Measurements from ENCODE around the gene MLANA.
A peak's percentile ranks its signal among the peaks of the same experiment; 100 is the strongest.

Gene MLANA

DNA sequence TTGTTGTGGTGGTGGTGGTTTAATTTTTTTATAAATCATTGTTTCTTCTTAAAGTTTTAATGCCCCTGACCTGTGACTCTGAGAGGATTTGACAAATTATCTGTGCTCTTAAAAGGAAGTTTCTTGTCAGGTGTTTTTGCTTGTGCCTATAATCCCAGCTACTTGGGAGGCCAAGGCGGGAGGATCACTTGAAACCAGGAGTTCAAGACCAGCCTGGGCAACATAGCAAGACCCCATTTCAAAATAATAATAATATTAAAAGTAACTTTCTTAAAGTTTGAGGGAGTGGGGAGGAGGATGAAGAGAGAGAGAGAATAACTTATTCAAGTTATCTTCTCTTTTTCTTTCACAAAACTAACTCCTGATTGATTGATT, 45.5 kb upstream of the MLANA start:
- Histone ChIP-seq H3K79me2 (no peaks in the 10 kb centered on the region), H3K36me3 (ENCODE audit: control insufficient read depth, insufficient read depth, low read length) (no peaks in the 10 kb centered on the region), H3K9me3 (ENCODE audit: control insufficient read depth, low read length) (no peaks in the 10 kb centered on the region), H2AFZ (no peak overlapping the region), H3K9ac (no peak overlapping the region), H3K4me1 (peaks cover 31% of the 10 kb centered on the region), H3K27ac (peak overlapping the region; percentile 91), H3K4me3 (ENCODE audit: low read depth, low read length) (no peak overlapping the region), H3K4me2 (ENCODE audit: low read length) (no peak overlapping the region), H3K27me3 (ENCODE audit: control insufficient read depth, insufficient read depth, low read length) (no peaks in the 10 kb centered on the region)
- TF ChIP-seq, protein P1, sequence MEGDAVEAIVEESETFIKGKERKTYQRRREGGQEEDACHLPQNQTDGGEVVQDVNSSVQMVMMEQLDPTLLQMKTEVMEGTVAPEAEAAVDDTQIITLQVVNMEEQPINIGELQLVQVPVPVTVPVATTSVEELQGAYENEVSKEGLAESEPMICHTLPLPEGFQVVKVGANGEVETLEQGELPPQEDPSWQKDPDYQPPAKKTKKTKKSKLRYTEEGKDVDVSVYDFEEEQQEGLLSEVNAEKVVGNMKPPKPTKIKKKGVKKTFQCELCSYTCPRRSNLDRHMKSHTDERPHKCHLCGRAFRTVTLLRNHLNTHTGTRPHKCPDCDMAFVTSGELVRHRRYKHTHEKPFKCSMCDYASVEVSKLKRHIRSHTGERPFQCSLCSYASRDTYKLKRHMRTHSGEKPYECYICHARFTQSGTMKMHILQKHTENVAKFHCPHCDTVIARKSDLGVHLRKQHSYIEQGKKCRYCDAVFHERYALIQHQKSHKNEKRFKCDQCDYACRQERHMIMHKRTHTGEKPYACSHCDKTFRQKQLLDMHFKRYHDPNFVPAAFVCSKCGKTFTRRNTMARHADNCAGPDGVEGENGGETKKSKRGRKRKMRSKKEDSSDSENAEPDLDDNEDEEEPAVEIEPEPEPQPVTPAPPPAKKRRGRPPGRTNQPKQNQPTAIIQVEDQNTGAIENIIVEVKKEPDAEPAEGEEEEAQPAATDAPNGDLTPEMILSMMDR (IDR thresholded peaks at IDR 0.05) = no peak

DNA sequence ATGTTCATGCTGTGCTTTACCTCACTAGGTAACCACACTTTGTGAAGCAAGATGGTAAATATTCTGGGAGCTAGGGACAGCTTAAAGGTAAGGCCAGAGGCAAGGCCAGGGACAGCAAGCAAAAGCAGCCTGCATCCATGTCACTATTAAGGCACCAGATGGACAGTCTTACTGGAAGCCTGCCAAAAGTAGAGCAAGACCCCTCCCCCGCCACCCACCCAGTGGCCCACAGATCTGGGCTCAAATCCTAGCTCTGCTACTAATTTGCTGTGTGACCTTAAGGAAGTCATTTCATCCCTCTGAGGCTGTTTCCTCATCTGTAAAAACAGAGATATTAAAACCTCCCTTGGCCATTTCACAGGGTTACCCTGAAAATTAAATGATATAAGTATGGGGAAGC, 44.6 kb upstream of the MLANA start:
- H2AFZ ChIP-seq = peak overlapping the region; percentile 72
- H3K9me3 ChIP-seq (ENCODE audit: control insufficient read depth, low read length) = no peaks in the 10 kb centered on the region
- TF ChIP-seq, protein P1 (IDR thresholded peaks at IDR 0.05) = no peak
- no peak overlapping the region for H3K4me3 ChIP-seq (ENCODE audit: low read depth, low read length)
- H3K4me2 ChIP-seq (ENCODE audit: low read length) = peak overlapping the region; percentile 23
- peaks cover 31% of the 10 kb centered on the region for H3K4me1 ChIP-seq
- H3K27me3 ChIP-seq (ENCODE audit: control insufficient read depth, insufficient read depth, low read length) = no peaks in the 10 kb centered on the region
- H3K27ac ChIP-seq = peak overlapping the region; percentile 91
- H3K79me2 ChIP-seq = no peaks in the 10 kb centered on the region
- H3K36me3 ChIP-seq (ENCODE audit: control insufficient read depth, insufficient read depth, low read length) = no peaks in the 10 kb centered on the region
- H3K9ac ChIP-seq = no peak overlapping the region

DNA sequence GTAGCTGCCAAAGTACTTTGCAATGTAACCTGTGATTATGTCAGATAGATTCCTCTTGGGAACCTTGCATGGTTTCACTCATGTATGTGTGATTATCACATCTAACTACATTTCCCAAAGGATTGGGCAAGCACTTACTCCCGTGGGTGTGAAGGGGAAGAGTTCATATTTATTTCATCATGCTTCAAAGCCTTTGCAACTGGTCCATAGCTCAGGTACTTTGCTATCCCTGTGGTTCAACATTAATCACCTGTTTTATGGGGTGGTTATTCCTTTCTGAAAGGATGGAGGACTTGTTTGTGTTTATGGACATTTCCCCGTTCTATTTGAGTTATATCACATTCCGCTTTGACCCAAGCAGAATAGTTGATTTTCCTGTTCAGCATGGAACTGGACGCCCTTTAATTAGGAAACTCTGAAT, 44.2 kb upstream of the MLANA start:
- Histone ChIP-seq H2AFZ (no peak overlapping the region), H3K27me3 (ENCODE audit: control insufficient read depth, insufficient read depth, low read length) (no peaks in the 10 kb centered on the region)
- TF ChIP-seq, protein P1 (IDR thresholded peaks at IDR 0.05) = no peak

DNA sequence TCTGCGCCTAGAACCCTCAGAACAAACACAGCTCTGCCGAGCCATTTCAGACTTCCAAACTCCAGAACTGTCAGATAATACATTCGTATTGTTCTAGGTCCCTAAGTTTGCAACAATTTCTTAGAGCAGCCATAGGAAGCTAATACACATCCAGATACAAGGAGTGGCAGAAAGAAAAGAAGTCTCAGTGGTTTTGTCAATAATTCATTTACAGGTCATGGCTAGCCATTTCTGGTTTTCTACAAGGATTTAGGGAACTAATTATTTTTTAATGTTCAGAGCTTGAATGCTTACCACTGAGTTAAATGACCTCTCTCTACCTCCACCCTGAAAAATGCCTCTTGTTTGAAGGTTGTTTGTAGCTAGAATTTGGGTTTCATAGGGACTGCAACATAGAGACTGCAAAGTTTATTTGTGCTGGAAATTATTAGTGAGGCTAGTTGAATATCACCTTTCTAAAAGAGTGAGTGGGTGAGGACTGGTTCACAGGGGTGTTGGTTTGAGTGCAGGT, 42.3 kb upstream of the MLANA start:
- H3K27me3 ChIP-seq (ENCODE audit: control insufficient read depth, insufficient read depth, low read length) = no peaks in the 10 kb centered on the region
- peaks cover 28% of the 10 kb centered on the region for H3K4me1 ChIP-seq
- H3K27ac ChIP-seq = no peak overlapping the region
- H3K4me2 ChIP-seq (ENCODE audit: low read length) = no peak overlapping the region
- H3K4me3 ChIP-seq (ENCODE audit: low read depth, low read length) = no peak overlapping the region
- peak overlapping the region; percentile 0 for H2AFZ ChIP-seq
- TF ChIP-seq, protein P1 (IDR thresholded peaks at IDR 0.05) = no peak
- no peak overlapping the region for H3K9ac ChIP-seq
- H3K36me3 ChIP-seq (ENCODE audit: control insufficient read depth, insufficient read depth, low read length) = no peaks in the 10 kb centered on the region
- no peaks in the 10 kb centered on the region for H3K79me2 ChIP-seq
- no peaks in the 10 kb centered on the region for H3K9me3 ChIP-seq (ENCODE audit: control insufficient read depth, low read length)

More for the DNA sequence above, 44.2 kb upstream of the MLANA start:
- Histone ChIP-seq H3K9ac (no peak overlapping the region), H3K4me1 (peaks cover 31% of the 10 kb centered on the region), H3K36me3 (ENCODE audit: control insufficient read depth, insufficient read depth, low read length) (no peaks in the 10 kb centered on the region), H3K27ac (peak overlapping the region; percentile 91), H3K9me3 (ENCODE audit: control insufficient read depth, low read length) (no peaks in the 10 kb centered on the region), H3K79me2 (no peaks in the 10 kb centered on the region), H3K4me2 (ENCODE audit: low read length) (peak overlapping the region; percentile 23), H3K4me3 (ENCODE audit: low read depth, low read length) (no peak overlapping the region)

DNA sequence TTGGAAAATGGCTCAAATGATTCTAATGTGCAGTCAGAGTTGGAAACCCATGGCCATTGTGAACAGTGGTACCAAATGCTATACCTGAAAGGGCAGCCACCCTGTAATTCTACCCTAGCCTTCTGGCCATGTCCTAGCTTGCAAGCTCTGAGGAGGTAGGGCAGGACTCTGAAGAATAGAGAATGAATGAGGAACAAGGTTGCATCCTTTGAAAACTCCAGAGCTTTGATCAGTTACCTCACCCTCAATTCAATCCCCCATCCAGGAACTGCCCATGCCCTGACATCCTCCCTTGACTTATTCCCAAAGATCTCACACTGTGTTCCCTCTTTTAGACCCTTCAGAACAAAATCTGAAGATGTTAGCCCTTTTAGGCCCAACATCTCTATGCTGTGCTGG, 40.0 kb upstream of the MLANA start:
- TF ChIP-seq, protein P1 (IDR thresholded peaks at IDR 0.05) = no peak
- no peak overlapping the region for H3K27ac ChIP-seq
- H3K27me3 ChIP-seq (ENCODE audit: control insufficient read depth, insufficient read depth, low read length) = no peaks in the 10 kb centered on the region
- no peaks in the 10 kb centered on the region for H3K9me3 ChIP-seq (ENCODE audit: control insufficient read depth, low read length)
- H2AFZ ChIP-seq = no peak overlapping the region
- peaks cover 12% of the 10 kb centered on the region for H3K4me1 ChIP-seq
- no peaks in the 10 kb centered on the region for H3K79me2 ChIP-seq
- H3K4me2 ChIP-seq (ENCODE audit: low read length) = no peak overlapping the region
- no peak overlapping the region for H3K4me3 ChIP-seq (ENCODE audit: low read depth, low read length)
- H3K36me3 ChIP-seq (ENCODE audit: control insufficient read depth, insufficient read depth, low read length) = no peaks in the 10 kb centered on the region
- H3K9ac ChIP-seq = no peak overlapping the region
